ENCODE measurements around the gene SMIM14. TPM values are rescaled to one million over a fixed set of nuclear protein-coding genes. Genes with fewer than 3 reads are reported as not detected.

Gene SMIM14
- total and polyA plus RNA-seq, 2 of the 8 experiments (the other 6 are each of a cell fraction or from before 2014, with no cell fraction given), result 29.1 to 31.0 TPM

- no peak for FAIRE-seq
- ChIA-PET CTCF (ENCODE audit: partially characterized antibody) (interaction anchor here (1.3 kb wide), 1 partner anchor 47 kb away, joined by 4 read pairs; no protein-coding TSS in a partner anchor), POLR2A (ENCODE audit: partially characterized antibody) (no interaction called here)
- no peak overlapping the region for H2BK12ac ChIP-seq (ENCODE audit: low read depth, low read length)
- H2BK20ac ChIP-seq (ENCODE audit: low read length), result no peak overlapping the region
- TF ChIP-seq EP300 (IDR thresholded peaks at IDR 0.05; ENCODE audit: borderline replicate concordance in 1 of 2, low read depth in 2 of 2, low read length in 2 of 2) (no peak), ATF3 (IDR thresholded peaks at IDR 0.05; ENCODE audit: insufficient read depth, low read depth, low read length) (no peak), GTF2F1 (IDR thresholded peaks at IDR 0.05; ENCODE audit: borderline replicate concordance, low read depth, low read length) (no peak), SAP30 (IDR thresholded peaks at IDR 0.05; ENCODE audit: insufficient read depth, insufficient replicate concordance, low read length) (no peak), KDM5A (IDR thresholded peaks at IDR 0.05; ENCODE audit: low read length) (no peak), BCL11A (IDR thresholded peaks at IDR 0.05; ENCODE audit: low read depth in 2 of 2, low read length in 2 of 2) (no peak), CTBP2 (IDR thresholded peaks at IDR 0.05; ENCODE audit: borderline replicate concordance, insufficient read depth, insufficient read length, low read length) (no peak)
- H3K27ac ChIP-seq (ENCODE audit: low read depth, low read length), result no peak overlapping the region
- no peaks in the 10 kb centered on the region for H3K27me3 ChIP-seq (replicated peaks in 1 of 4; ENCODE audit: control insufficient read depth in 3 of 4, extremely low read depth in 1 of 4, insufficient read depth in 3 of 4, low read length in 3 of 4)
- no peaks in the 10 kb centered on the region for H3K4me1 ChIP-seq (replicated peaks in 1 of 4; ENCODE audit: control insufficient read depth in 3 of 4, insufficient read depth in 4 of 4, low read length in 3 of 4)
- WGBS, 2 experiments (ENCODE audit: extremely low coverage in 1 of 2, insufficient coverage in 1 of 2, insufficient read length in 1 of 2, insufficient replicate concordance in 2 of 2, low coverage in 1 of 2, low lambda C conversion rate in 2 of 2, missing lambda C conversion rate in 1 of 2), result 83% methylated on average over 2 of the region's 2 CpGs; no CpG with 5 or more reads in 1 of the 2 experiments
- no peak overlapping the region for H3K4me2 ChIP-seq (ENCODE audit: insufficient read depth in 1 of 2, low read depth in 2 of 2, low read length in 2 of 2)
- no peak overlapping the region for H3K56ac ChIP-seq (replicated peaks; ENCODE audit: insufficient read length, low read depth, low read length)
- no peak overlapping the region for H4K91ac ChIP-seq (replicated peaks; ENCODE audit: insufficient read length, low read length)
- no peak overlapping the region for H4K5ac ChIP-seq (ENCODE audit: insufficient read length, low read depth, low read length)
- H3K79me2 ChIP-seq (ENCODE audit: control insufficient read depth in 1 of 2, insufficient read depth in 2 of 2, low read length in 2 of 2), result no peaks in the 10 kb centered on the region
- H3K9ac ChIP-seq (replicated peaks in 1 of 4; ENCODE audit: extremely low read depth in 1 of 4, low read depth in 3 of 4, low read length in 3 of 4), result no peak overlapping the region
- H3K23ac ChIP-seq (ENCODE audit: insufficient read length), result no peak overlapping the region
- no peak overlapping the region for H3K14ac ChIP-seq (ENCODE audit: insufficient read length)
- H3K23me2 ChIP-seq (ENCODE audit: low read depth, low read length), result no peaks in the 10 kb centered on the region
- no peak for DNase-seq (ENCODE audit: low read depth in 1 of 2, low spot score in 2 of 2)
- no peaks in the 10 kb centered on the region for H4K20me1 ChIP-seq (replicated peaks in 1 of 2; ENCODE audit: control insufficient read depth in 1 of 2, insufficient read depth in 2 of 2, low read length in 2 of 2)
- H3K4ac ChIP-seq (replicated peaks; ENCODE audit: insufficient read length, low read depth, low read length), result no peak overlapping the region
- no peaks in the 10 kb centered on the region for H3K36me3 ChIP-seq (ENCODE audit: control insufficient read depth in 2 of 4, insufficient read depth in 4 of 4, low read length in 3 of 4)
- no peaks in the 10 kb centered on the region for H3K9me3 ChIP-seq (ENCODE audit: insufficient read depth in 2 of 2, low read depth in 1 of 2, low read length in 1 of 2)
- H3K18ac ChIP-seq (ENCODE audit: extremely low read depth, low read length), result no peak overlapping the region
- H4K8ac ChIP-seq (ENCODE audit: extremely low read depth, insufficient read depth, low read length), result no peak overlapping the region
- no peak overlapping the region for H2BK120ac ChIP-seq (replicated peaks; ENCODE audit: low read depth, low read length)
- H2BK15ac ChIP-seq (ENCODE audit: low read length), result no peak overlapping the region
- H3K79me1 ChIP-seq (ENCODE audit: low read depth, low read length), result no peaks in the 10 kb centered on the region
- no peak overlapping the region for H2BK5ac ChIP-seq (ENCODE audit: low read depth, low read length)
- H3K4me3 ChIP-seq (ENCODE audit: extremely low read depth in 1 of 4, insufficient read depth in 2 of 4, low read depth in 3 of 4, low read length in 4 of 4), result no peak overlapping the region
- H2AFZ ChIP-seq (ENCODE audit: low read length), result no peak overlapping the region
- H2AK5ac ChIP-seq (ENCODE audit: low read depth, low read length), result no peak overlapping the region
Measured at GRCh38 chr4:39682138-39682537, 43.5 kb upstream of the SMIM14 start.
